Renal cortex interstitium (tissue), 11 donors: ENCODE measurements around the gene MBNL2. TPM values are rescaled to one million over a fixed set of nuclear protein-coding genes. Genes with fewer than 3 reads are reported as not detected.

Source experiments
- DNase-seq, 11 donors: peaks; one replicate each; pipeline ENCODE4 v3.0.0-alpha.2; 2013; ENCODE audit warnings: low read depth in 9 of 11, low spot score in 4 of 11; ENCODE audit errors: extremely low read depth in 1 of 11
- polyA plus RNA-seq, 3 donors: library from polyadenylated mRNA; unstranded; fragments of 120-200 nt; gene quantifications; one replicate each; pipeline ENCODE4 v1.2.1, GENCODE V29; 2013; ENCODE audit not compliant: insufficient read length in 3 of 3

Gene MBNL2
- polyA plus RNA-seq, 3 donors = 50.7 to 76.4 (median 66.2) TPM

GRCh38 chr13:97226013-97226412 is 3.9 kb downstream of the MBNL2 start:
- no peak for DNase-seq

- DNase-seq = peak in 1 of 11 donors; percentile 61
Measured at GRCh38 chr13:97226788-97227627, 4.9 kb downstream of the MBNL2 start.

GRCh38 chr13:97228850-97229521 is 6.9 kb downstream of the MBNL2 start:
- no peak for DNase-seq

- DNase-seq = no peak
Measured at GRCh38 chr13:97229699-97230098, 7.6 kb downstream of the MBNL2 start.

GRCh38 chr13:97231118-97231828 is 9.1 kb downstream of the MBNL2 start:
- DNase-seq = no peak

- no peak for DNase-seq
Measured at GRCh38 chr13:97231829-97232196, 9.7 kb downstream of the MBNL2 start.

- no peak for DNase-seq
Measured at GRCh38 chr13:97233499-97233898, 11.4 kb downstream of the MBNL2 start.

- DNase-seq = no peak
Measured at GRCh38 chr13:97234236-97234635, 12.1 kb downstream of the MBNL2 start.

- peak in 2 of 11 donors; percentile 40 to 56 for DNase-seq
Measured at GRCh38 chr13:97234742-97235141, 12.6 kb downstream of the MBNL2 start.

- DNase-seq = no peak
Measured at GRCh38 chr13:97235549-97236231, 13.6 kb downstream of the MBNL2 start.

- DNase-seq = no peak
Measured at GRCh38 chr13:97237388-97237787, 15.3 kb downstream of the MBNL2 start.

GRCh38 chr13:97238432-97238831 is 16.3 kb downstream of the MBNL2 start:
- DNase-seq = no peak

- DNase-seq = no peak
Measured at GRCh38 chr13:97238883-97239282, 16.8 kb downstream of the MBNL2 start.

GRCh38 chr13:97239306-97239705 is 17.2 kb downstream of the MBNL2 start:
- no peak for DNase-seq

- no peak for DNase-seq
Measured at GRCh38 chr13:97239943-97240787, 18.0 kb downstream of the MBNL2 start.

- no peak for DNase-seq
Measured at GRCh38 chr13:97240788-97241734, 18.9 kb downstream of the MBNL2 start.

- no peak for DNase-seq
Measured at GRCh38 chr13:97241761-97242160, 19.6 kb downstream of the MBNL2 start.
